ENCODE measurements around the gene INSIG1.

- TF ChIP-seq, protein P1, sequence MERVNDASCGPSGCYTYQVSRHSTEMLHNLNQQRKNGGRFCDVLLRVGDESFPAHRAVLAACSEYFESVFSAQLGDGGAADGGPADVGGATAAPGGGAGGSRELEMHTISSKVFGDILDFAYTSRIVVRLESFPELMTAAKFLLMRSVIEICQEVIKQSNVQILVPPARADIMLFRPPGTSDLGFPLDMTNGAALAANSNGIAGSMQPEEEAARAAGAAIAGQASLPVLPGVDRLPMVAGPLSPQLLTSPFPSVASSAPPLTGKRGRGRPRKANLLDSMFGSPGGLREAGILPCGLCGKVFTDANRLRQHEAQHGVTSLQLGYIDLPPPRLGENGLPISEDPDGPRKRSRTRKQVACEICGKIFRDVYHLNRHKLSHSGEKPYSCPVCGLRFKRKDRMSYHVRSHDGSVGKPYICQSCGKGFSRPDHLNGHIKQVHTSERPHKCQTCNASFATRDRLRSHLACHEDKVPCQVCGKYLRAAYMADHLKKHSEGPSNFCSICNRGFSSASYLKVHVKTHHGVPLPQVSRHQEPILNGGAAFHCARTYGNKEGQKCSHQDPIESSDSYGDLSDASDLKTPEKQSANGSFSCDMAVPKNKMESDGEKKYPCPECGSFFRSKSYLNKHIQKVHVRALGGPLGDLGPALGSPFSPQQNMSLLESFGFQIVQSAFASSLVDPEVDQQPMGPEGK (CRISPR knock-in tag; IDR thresholded peaks at IDR 0.05; ENCODE audit: borderline replicate concordance), result no peak
- TF ChIP-seq SNAI2 (CRISPR knock-in tag; IDR thresholded peaks at IDR 0.05), result no peak
- no peak for TF ChIP-seq TOX (CRISPR knock-in tag; IDR thresholded peaks at IDR 0.05; ENCODE audit: borderline replicate concordance)
- no peak for TF ChIP-seq ARNTL (CRISPR knock-in tag; IDR thresholded peaks at IDR 0.05; ENCODE audit: borderline replicate concordance, low read depth)
Measured at GRCh38 chr7:155303039-155303593, 5.4 kb downstream of the INSIG1 start.

Data from SK-N-SH treated with all-trans-retinoic acid at 6 μM for 48 hours (cell line).